SK-N-SH treated with all-trans-retinoic acid at 6 μM for 48 hours (cell line): Measurements from ENCODE around the gene KIF1A.
A peak's percentile ranks its signal among the peaks of the same experiment; 100 is the strongest.

Experiments
- ATAC-seq: fragments of 200-7000 bp; cut with Tn5 transposase; 3 replicates; pipeline ENCODE4 v1.9.1; 2020; ENCODE audit warnings: mild to moderate bottlenecking, moderate library complexity
- ARNTL ChIP-seq: fragments of 450-650 bp; formaldehyde crosslinking; IDR thresholded peaks from 2 replicates; pipeline ENCODE4 v1.5.0; 2020; ENCODE audit warnings: low read depth, mild to moderate bottlenecking, moderate library complexity, borderline replicate concordance
- BACH2 ChIP-seq: fragments of 250-450 bp; sonication (Bioruptor Pico); IDR thresholded peaks from 2 replicates; pipeline ENCODE4 v1.9.0; 2021; ENCODE audit warnings: mild to moderate bottlenecking, borderline replicate concordance
- CREB5 ChIP-seq: fragments of 250-450 bp; sonication (Bioruptor Pico); IDR thresholded peaks from 2 replicates; pipeline ENCODE4 v1.5.1; 2020; ENCODE audit warnings: low read depth, mild to moderate bottlenecking, moderate library complexity
- CSDC2 ChIP-seq: fragments of 250-450 bp; sonication (Bioruptor Pico); IDR thresholded peaks from 2 replicates; pipeline ENCODE4 v1.5.0; 2020; ENCODE audit warnings: mild to moderate bottlenecking, moderate library complexity
- CSRNP3 ChIP-seq: fragments of 250-450 bp; sonication (Bioruptor Pico); IDR thresholded peaks from 2 replicates; pipeline ENCODE4 v1.5.1; 2021; ENCODE audit warnings: mild to moderate bottlenecking, moderate library complexity
- ISL1 ChIP-seq: fragments of 250-450 bp; sonication (Bioruptor Pico); IDR thresholded peaks from 2 replicates; pipeline ENCODE4 v2.1.2; 2022; ENCODE audit warnings: mild to moderate bottlenecking, moderate library complexity
- OSR1 ChIP-seq: fragments of 250-450 bp; sonication (Bioruptor Pico); IDR thresholded peaks from 2 replicates; pipeline ENCODE4 v1.8.0; 2022; ENCODE audit warnings: moderate library complexity, mild to moderate bottlenecking, inconsistent platforms
- PATZ1 ChIP-seq: fragments of 250-450 bp; sonication (Bioruptor Pico); IDR thresholded peaks from 2 replicates; pipeline ENCODE4 v1.8.0; 2020; ENCODE audit warnings: mild to moderate bottlenecking, moderate library complexity, borderline replicate concordance
- POU6F1 ChIP-seq: fragments of 250-450 bp; sonication (Bioruptor Pico); IDR thresholded peaks from 2 replicates; pipeline ENCODE4 v1.8.0; 2021; ENCODE audit warnings: low read depth, mild to moderate bottlenecking, moderate library complexity, borderline replicate concordance
- PPARA ChIP-seq: fragments of 250-450 bp; sonication (Bioruptor Pico); IDR thresholded peaks from 2 replicates; pipeline ENCODE4 v1.5.0; 2020; ENCODE audit warnings: mild to moderate bottlenecking, borderline replicate concordance
- RARB ChIP-seq: fragments of 250-450 bp; sonication (Bioruptor Pico); IDR thresholded peaks from 2 replicates; pipeline ENCODE4 v1.8.0; 2021; ENCODE audit warnings: mild to moderate bottlenecking, moderate library complexity
- SNAI2 ChIP-seq: fragments of 250-450 bp; sonication (Bioruptor Pico); IDR thresholded peaks from 2 replicates; pipeline ENCODE4 v1.5.0; 2020; ENCODE audit warnings: mild to moderate bottlenecking, moderate library complexity
- TCF4 ChIP-seq: fragments of 250-450 bp; sonication (Bioruptor Pico); IDR thresholded peaks from 2 replicates; pipeline ENCODE4 v1.8.0; 2021; ENCODE audit warnings: mild to moderate bottlenecking, moderate library complexity, borderline replicate concordance
- TOX ChIP-seq: fragments of 250-450 bp; sonication (Bioruptor Pico); IDR thresholded peaks from 2 replicates; pipeline ENCODE4 v1.8.0; 2021; ENCODE audit warnings: mild to moderate bottlenecking, moderate library complexity, borderline replicate concordance
- TSHZ2 ChIP-seq: fragments of 250-450 bp; sonication (Bioruptor Pico); IDR thresholded peaks from 2 replicates; pipeline ENCODE4 v1.5.0; 2020; ENCODE audit warnings: mild to moderate bottlenecking, moderate library complexity
- ZFP3 ChIP-seq: fragments of 250-450 bp; sonication (Bioruptor Pico); IDR thresholded peaks from 2 replicates; pipeline ENCODE4 v1.5.0; 2020; ENCODE audit warnings: mild to moderate bottlenecking, moderate library complexity
- ZFP30 ChIP-seq: fragments of 450-650 bp; formaldehyde crosslinking; IDR thresholded peaks from 2 replicates; pipeline ENCODE4 v1.5.0; 2022; ENCODE audit warnings: mild to moderate bottlenecking, moderate library complexity
- ZNF8 ChIP-seq: fragments of 450-650 bp; formaldehyde crosslinking; IDR thresholded peaks from 2 replicates; pipeline ENCODE4 v1.5.0; 2020; ENCODE audit warnings: mild to moderate bottlenecking, moderate library complexity

The KIF1A gene

GRCh38 chr2:240730501-240731177 lies 89.4 kb downstream of the KIF1A start (continued):
- TF ChIP-seq TSHZ2 (CRISPR knock-in tag) = no peak

- ATAC-seq = peak; percentile 14; the same call in 2 of the 3 replicates
- TF ChIP-seq TCF4 (CRISPR knock-in tag) (peak; percentile 65; the same call in 1 of the 2 replicates), PATZ1 (CRISPR knock-in tag) (no peak)
These were observed 91.2 kb downstream of the KIF1A start for GRCh38 chr2:240728827-240729226.

- no peak for ATAC-seq
These were observed 91.7 kb downstream of the KIF1A start for GRCh38 chr2:240728361-240728760.

More at GRCh38 chr2:240728361-240728760, 91.7 kb downstream of the KIF1A start:
- TF ChIP-seq PPARA (CRISPR knock-in tag) (no peak), CREB5 (CRISPR knock-in tag) (no peak), OSR1 (CRISPR knock-in tag) (no peak), ZNF8 (CRISPR knock-in tag) (no peak), ZFP3 (CRISPR knock-in tag) (no peak), POU6F1 (no peak), CSDC2 (CRISPR knock-in tag) (no peak), TOX (CRISPR knock-in tag) (no peak), CSRNP3 (CRISPR knock-in tag) (no peak), TSHZ2 (CRISPR knock-in tag) (no peak), TCF4 (CRISPR knock-in tag) (no peak), ZFP30 (no peak), ISL1 (CRISPR knock-in tag) (no peak), ARNTL (no peak), BACH2 (no peak), SNAI2 (CRISPR knock-in tag) (no peak), RARB (no peak)
- TF ChIP-seq, all 23 proteins: peak for 0
